HepG2 (cell line): ENCODE data around the gene BMI1.

Source experiments
- ESRRA ChIP-seq: sonication (generic); formaldehyde crosslinking; IDR thresholded peaks from 2 replicates; pipeline ENCODE4 v1.5.1; 2020; ENCODE audit warnings: mild to moderate bottlenecking, low read depth, missing genetic modification reagents
- JUN ChIP-seq: sonication (generic); formaldehyde crosslinking; IDR thresholded peaks from 2 replicates; pipeline ENCODE4 v1.4.0; 2020; ENCODE audit warnings: mild to moderate bottlenecking, missing genetic modification reagents
- MAX ChIP-seq: IDR thresholded peaks from 2 replicates; pipeline ENCODE4 v1.6.1; 2012; ENCODE audit warnings: inconsistent platforms
- MED13 ChIP-seq: sonication (generic); formaldehyde crosslinking; IDR thresholded peaks from 2 replicates; pipeline ENCODE4 v1.5.0; 2020; ENCODE audit warnings: missing genetic modification reagents
- NFE2L1 ChIP-seq: sonication (generic); formaldehyde crosslinking; IDR thresholded peaks from 2 replicates; pipeline ENCODE4 v1.4.0; 2020; ENCODE audit warnings: missing genetic modification reagents, mild to moderate bottlenecking, borderline replicate concordance
- POLR2A ChIP-seq, 2 experiments: IDR thresholded peaks; 2 replicates each; pipeline ENCODE4 v1.6.1; 2011; ENCODE audit warnings: low read depth in 2 of 2, low read length in 2 of 2, mild to moderate bottlenecking in 1 of 2, moderate library complexity in 1 of 2; ENCODE audit not compliant: insufficient read depth in 1 of 2
- ZBTB40 ChIP-seq, 2 experiments: fragments of 450-650 bp in 1 of 2; sonication (generic) in 1 of 2; formaldehyde crosslinking in 1 of 2; IDR thresholded peaks; 2 replicates each; pipeline versions ENCODE4 v1.6.1 to v1.8.0; 2016 to 2022; ENCODE audit warnings: antibody characterized with exemption in 1 of 2, mild to moderate bottlenecking in 1 of 2, missing genetic modification reagents in 1 of 2
- ZBTB7A ChIP-seq: sonication (generic); formaldehyde crosslinking; IDR thresholded peaks from 2 replicates; pipeline ENCODE4 v1.8.0; 2022; ENCODE audit warnings: mild to moderate bottlenecking, missing genetic modification reagents
- ZNF563 ChIP-seq: sonication (generic); formaldehyde crosslinking; IDR thresholded peaks from 2 replicates; pipeline ENCODE4 v1.8.0; 2022; ENCODE audit warnings: mild to moderate bottlenecking, moderate library complexity, missing genetic modification reagents

- TF ChIP-seq POLR2A (IDR thresholded peaks at IDR 0.05; ENCODE audit: insufficient read depth in 1 of 2, low read depth in 2 of 2, low read length in 2 of 2) (no peak), MED13 (no peak), JUN (no peak), ESRRA (CRISPR knock-in tag) (no peak), ZBTB7A (CRISPR knock-in tag) (no peak), ZBTB40 (IDR thresholded peaks at IDR 0.05) (no peak), ZBTB40 (CRISPR knock-in tag; IDR thresholded peaks at IDR 0.05) (no peak), MAX (no peak), ZNF563 (CRISPR knock-in tag) (no peak), NFE2L1 (CRISPR knock-in tag) (no peak)
Measured at GRCh38 chr10:22346096-22346661, 25.3 kb downstream of the BMI1 start.
